ENCODE results near the gene FAM229A. TPM values are rescaled to one million over a fixed set of nuclear protein-coding genes. Genes with fewer than 3 reads are reported as not detected.
A peak's percentile ranks its signal among the peaks of the same experiment; 100 is the strongest.

FAM229A gene
- total and polyA plus RNA-seq, 9 of the 15 experiments (the other 6 are each of a cell fraction or from before 2014, with no cell fraction given) = 0.04 to 21.6 (median 7.4) TPM

DNA sequence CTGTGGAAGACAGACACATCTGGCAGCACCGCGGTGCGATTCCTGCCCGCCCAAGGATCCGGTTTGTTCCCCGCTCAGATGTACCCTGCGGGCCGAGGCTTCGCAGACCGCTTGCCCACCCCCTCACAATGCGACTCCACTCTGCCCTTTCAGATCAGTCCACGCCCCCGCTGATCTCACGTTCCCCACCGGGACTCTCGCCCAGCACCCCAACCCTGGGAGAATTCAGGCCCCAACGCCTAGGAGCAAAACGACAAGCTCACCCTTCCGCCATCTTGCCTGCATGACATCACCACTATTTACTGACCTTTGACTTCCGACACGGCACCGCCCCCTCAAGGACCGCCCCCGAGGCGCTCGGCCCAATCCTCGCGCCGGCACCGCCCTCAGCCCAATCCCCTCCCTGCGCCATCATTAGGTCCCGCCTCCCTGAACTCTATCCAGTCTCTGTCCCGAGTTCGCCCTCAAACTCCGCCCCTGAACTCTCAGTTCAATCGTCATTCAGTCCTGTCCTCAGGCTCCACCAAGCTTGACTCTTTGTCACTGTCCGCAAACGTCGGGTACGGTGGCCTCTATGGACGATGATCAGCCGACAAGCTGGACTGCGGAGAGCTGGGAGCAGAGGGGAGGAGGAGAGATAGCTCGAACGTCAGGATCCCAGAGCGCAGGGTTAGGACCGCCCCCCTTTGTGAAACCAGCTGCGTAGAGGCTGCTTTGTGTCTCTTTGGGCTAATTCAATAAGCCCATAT is 32.0 kb upstream of the FAM229A start, which contains the start of gene BSDC1 (continued):
- TF ChIP-seq, protein P1, sequence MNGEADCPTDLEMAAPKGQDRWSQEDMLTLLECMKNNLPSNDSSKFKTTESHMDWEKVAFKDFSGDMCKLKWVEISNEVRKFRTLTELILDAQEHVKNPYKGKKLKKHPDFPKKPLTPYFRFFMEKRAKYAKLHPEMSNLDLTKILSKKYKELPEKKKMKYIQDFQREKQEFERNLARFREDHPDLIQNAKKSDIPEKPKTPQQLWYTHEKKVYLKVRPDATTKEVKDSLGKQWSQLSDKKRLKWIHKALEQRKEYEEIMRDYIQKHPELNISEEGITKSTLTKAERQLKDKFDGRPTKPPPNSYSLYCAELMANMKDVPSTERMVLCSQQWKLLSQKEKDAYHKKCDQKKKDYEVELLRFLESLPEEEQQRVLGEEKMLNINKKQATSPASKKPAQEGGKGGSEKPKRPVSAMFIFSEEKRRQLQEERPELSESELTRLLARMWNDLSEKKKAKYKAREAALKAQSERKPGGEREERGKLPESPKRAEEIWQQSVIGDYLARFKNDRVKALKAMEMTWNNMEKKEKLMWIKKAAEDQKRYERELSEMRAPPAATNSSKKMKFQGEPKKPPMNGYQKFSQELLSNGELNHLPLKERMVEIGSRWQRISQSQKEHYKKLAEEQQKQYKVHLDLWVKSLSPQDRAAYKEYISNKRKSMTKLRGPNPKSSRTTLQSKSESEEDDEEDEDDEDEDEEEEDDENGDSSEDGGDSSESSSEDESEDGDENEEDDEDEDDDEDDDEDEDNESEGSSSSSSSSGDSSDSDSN (IDR thresholded peaks at IDR 0.05; ENCODE audit: borderline replicate concordance in 1 of 2, low read depth in 2 of 2, low read length in 2 of 2) = peak; percentile 55 to 96; a peak in 2 of 4 replicates
- TF ChIP-seq ZNF766 (CRISPR knock-in tag; conservative IDR thresholded peaks at IDR 0.05) (no peak), NFE2 (IDR thresholded peaks at IDR 0.05; ENCODE audit: low read depth) (peak; percentile 49; the same call in 1 of the 2 replicates), CC2D1A (IDR thresholded peaks at IDR 0.05) (no peak; the same call in none of the 2 replicates), EHMT2 (IDR thresholded peaks at IDR 0.05) (peak; percentile 91), PPARD (CRISPR knock-in tag; IDR thresholded peaks at IDR 0.05) (no peak), TAF1 (IDR thresholded peaks at IDR 0.05; ENCODE audit: control insufficient read depth, extremely low read depth, insufficient read depth, low read length, severe bottlenecking) (peak; percentile 92), ZNF77 (CRISPR knock-in tag; IDR thresholded peaks at IDR 0.05) (no peak), CXXC5 (CRISPR knock-in tag; IDR thresholded peaks at IDR 0.05) (peak; percentile 97), ZNF197 (CRISPR knock-in tag; IDR thresholded peaks at IDR 0.05; ENCODE audit: low read depth) (no peak)
- TF ChIP-seq, protein P2, sequence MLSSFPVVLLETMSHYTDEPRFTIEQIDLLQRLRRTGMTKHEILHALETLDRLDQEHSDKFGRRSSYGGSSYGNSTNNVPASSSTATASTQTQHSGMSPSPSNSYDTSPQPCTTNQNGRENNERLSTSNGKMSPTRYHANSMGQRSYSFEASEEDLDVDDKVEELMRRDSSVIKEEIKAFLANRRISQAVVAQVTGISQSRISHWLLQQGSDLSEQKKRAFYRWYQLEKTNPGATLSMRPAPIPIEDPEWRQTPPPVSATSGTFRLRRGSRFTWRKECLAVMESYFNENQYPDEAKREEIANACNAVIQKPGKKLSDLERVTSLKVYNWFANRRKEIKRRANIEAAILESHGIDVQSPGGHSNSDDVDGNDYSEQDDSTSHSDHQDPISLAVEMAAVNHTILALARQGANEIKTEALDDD (IDR thresholded peaks at IDR 0.05) = peak; percentile 80
- TF ChIP-seq, protein P3, sequence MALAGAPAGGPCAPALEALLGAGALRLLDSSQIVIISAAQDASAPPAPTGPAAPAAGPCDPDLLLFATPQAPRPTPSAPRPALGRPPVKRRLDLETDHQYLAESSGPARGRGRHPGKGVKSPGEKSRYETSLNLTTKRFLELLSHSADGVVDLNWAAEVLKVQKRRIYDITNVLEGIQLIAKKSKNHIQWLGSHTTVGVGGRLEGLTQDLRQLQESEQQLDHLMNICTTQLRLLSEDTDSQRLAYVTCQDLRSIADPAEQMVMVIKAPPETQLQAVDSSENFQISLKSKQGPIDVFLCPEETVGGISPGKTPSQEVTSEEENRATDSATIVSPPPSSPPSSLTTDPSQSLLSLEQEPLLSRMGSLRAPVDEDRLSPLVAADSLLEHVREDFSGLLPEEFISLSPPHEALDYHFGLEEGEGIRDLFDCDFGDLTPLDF (CRISPR knock-in tag; IDR thresholded peaks at IDR 0.05) = no peak; the same call in 1 of the 2 replicates
- TF ChIP-seq, protein P4, sequence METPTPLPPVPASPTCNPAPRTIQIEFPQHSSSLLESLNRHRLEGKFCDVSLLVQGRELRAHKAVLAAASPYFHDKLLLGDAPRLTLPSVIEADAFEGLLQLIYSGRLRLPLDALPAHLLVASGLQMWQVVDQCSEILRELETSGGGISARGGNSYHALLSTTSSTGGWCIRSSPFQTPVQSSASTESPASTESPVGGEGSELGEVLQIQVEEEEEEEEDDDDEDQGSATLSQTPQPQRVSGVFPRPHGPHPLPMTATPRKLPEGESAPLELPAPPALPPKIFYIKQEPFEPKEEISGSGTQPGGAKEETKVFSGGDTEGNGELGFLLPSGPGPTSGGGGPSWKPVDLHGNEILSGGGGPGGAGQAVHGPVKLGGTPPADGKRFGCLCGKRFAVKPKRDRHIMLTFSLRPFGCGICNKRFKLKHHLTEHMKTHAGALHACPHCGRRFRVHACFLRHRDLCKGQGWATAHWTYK (CRISPR knock-in tag; IDR thresholded peaks at IDR 0.05) = peak; percentile 82
- TF ChIP-seq, protein P5, sequence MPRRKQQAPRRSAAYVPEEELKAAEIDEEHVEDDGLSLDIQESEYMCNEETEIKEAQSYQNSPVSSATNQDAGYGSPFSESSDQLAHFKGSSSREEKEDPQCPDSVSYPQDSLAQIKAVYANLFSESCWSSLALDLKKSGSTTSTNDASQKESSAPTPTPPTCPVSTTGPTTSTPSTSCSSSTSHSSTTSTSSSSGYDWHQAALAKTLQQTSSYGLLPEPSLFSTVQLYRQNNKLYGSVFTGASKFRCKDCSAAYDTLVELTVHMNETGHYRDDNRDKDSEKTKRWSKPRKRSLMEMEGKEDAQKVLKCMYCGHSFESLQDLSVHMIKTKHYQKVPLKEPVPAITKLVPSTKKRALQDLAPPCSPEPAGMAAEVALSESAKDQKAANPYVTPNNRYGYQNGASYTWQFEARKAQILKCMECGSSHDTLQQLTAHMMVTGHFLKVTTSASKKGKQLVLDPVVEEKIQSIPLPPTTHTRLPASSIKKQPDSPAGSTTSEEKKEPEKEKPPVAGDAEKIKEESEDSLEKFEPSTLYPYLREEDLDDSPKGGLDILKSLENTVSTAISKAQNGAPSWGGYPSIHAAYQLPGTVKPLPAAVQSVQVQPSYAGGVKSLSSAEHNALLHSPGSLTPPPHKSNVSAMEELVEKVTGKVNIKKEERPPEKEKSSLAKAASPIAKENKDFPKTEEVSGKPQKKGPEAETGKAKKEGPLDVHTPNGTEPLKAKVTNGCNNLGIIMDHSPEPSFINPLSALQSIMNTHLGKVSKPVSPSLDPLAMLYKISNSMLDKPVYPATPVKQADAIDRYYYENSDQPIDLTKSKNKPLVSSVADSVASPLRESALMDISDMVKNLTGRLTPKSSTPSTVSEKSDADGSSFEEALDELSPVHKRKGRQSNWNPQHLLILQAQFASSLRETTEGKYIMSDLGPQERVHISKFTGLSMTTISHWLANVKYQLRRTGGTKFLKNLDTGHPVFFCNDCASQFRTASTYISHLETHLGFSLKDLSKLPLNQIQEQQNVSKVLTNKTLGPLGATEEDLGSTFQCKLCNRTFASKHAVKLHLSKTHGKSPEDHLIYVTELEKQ (CRISPR knock-in tag; IDR thresholded peaks at IDR 0.05) = no peak
- TF ChIP-seq, protein P6, sequence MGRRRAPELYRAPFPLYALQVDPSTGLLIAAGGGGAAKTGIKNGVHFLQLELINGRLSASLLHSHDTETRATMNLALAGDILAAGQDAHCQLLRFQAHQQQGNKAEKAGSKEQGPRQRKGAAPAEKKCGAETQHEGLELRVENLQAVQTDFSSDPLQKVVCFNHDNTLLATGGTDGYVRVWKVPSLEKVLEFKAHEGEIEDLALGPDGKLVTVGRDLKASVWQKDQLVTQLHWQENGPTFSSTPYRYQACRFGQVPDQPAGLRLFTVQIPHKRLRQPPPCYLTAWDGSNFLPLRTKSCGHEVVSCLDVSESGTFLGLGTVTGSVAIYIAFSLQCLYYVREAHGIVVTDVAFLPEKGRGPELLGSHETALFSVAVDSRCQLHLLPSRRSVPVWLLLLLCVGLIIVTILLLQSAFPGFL (CRISPR knock-in tag; IDR thresholded peaks at IDR 0.05) = no peak

Data from K562 (cell line).